H1 (cell line): ENCODE data around the gene SEMA6A. TPM values are rescaled to one million over a fixed set of nuclear protein-coding genes. Genes with fewer than 3 reads are reported as not detected.

Source experiments
- CTCF ChIA-PET: fragments of 300-600 bp; sonication (Branson Sonifier 250); formaldehyde crosslinking; loops from one replicate; lab custom pipeline; 2021; ENCODE audit not compliant: partially characterized antibody; lab: Charles Lee
- POLR2A ChIA-PET: fragments of 300-600 bp; sonication (Branson Sonifier 250); formaldehyde crosslinking; loops from one replicate; lab custom pipeline; 2021; ENCODE audit warnings: inconsistent platforms; ENCODE audit not compliant: partially characterized antibody; lab: Charles Lee
- DNase-seq, 2 experiments: peaks; one replicate each; pipeline versions ENCODE4 v3.0.0 to v3.0.0-alpha.2; 2010 to 2022; ENCODE audit warnings: low spot score in 2 of 2, low read depth in 1 of 2, mixed read lengths in 1 of 2
- FAIRE-seq: peaks from 2 replicates; lab custom pipeline; 2011; peaks lifted over from hg19 to GRCh38; lab: Jason Lieb, UNC
- H2AFZ ChIP-seq: 2 replicates; pipeline ENCODE4 v1.8.1; 2012; ENCODE audit warnings: low read length, inconsistent platforms
- H2AK5ac ChIP-seq: 2 replicates; pipeline ENCODE4 v1.6.1; 2013; ENCODE audit warnings: low read depth, low read length
- H2BK120ac ChIP-seq: replicated peaks from 2 replicates; pipeline ENCODE3; 2013; ENCODE audit warnings: low read depth, low read length, inconsistent platforms
- H2BK12ac ChIP-seq: 2 replicates; pipeline ENCODE4 v1.6.1; 2013; ENCODE audit warnings: low read depth, low read length
- H2BK15ac ChIP-seq: 2 replicates; pipeline ENCODE4 v1.6.1; 2013; ENCODE audit warnings: low read length
- H2BK20ac ChIP-seq: 2 replicates; pipeline ENCODE4 v1.6.1; 2013; ENCODE audit warnings: low read length
- H2BK5ac ChIP-seq: 2 replicates; pipeline ENCODE4 v1.6.1; 2013; ENCODE audit warnings: low read depth, low read length
- H3K14ac ChIP-seq: 2 replicates; pipeline ENCODE4 v1.6.1; 2013; ENCODE audit warnings: inconsistent platforms; ENCODE audit not compliant: insufficient read length
- H3K18ac ChIP-seq: 2 replicates; pipeline ENCODE4 v1.6.1; 2013; ENCODE audit warnings: low read length; ENCODE audit errors: extremely low read depth
- H3K23ac ChIP-seq: 2 replicates; pipeline ENCODE4 v1.6.1; 2013; ENCODE audit warnings: inconsistent platforms; ENCODE audit not compliant: insufficient read length
- H3K23me2 ChIP-seq: 2 replicates; pipeline ENCODE4 v1.6.1; 2013; ENCODE audit warnings: low read depth, low read length
- H3K27ac ChIP-seq: 2 replicates; pipeline ENCODE4 v1.6.1; 2011; ENCODE audit warnings: low read depth, low read length, inconsistent platforms
- H3K27me3 ChIP-seq, 4 experiments: replicated peaks in 1 of 4; 1 replicate in 1 of 4; 2 replicates in 3 of 4; pipeline versions ENCODE4 v1.6.1 to v1.8.1; 2011 to 2013; ENCODE audit warnings: low read length in 3 of 4, mild to moderate bottlenecking in 3 of 4, inconsistent platforms in 2 of 4, mixed read lengths in 2 of 4, moderate library complexity in 1 of 4; ENCODE audit not compliant: control insufficient read depth in 3 of 4, insufficient read depth in 3 of 4; ENCODE audit errors: extremely low read depth in 1 of 4
- H3K36me3 ChIP-seq, 4 experiments: 2 replicates each; pipeline versions ENCODE4 v1.6.1 to v1.8.1; 2011 to 2013; ENCODE audit warnings: mild to moderate bottlenecking in 4 of 4, low read length in 3 of 4, moderate library complexity in 2 of 4, control low read depth in 1 of 4, inconsistent platforms in 1 of 4; ENCODE audit not compliant: insufficient read depth in 4 of 4, control insufficient read depth in 2 of 4
- H3K4ac ChIP-seq: replicated peaks from 2 replicates; pipeline ENCODE3; 2013; ENCODE audit warnings: low read length, low read depth, mixed read lengths, inconsistent platforms; ENCODE audit not compliant: insufficient read length
- H3K4me1 ChIP-seq, 4 experiments: replicated peaks in 1 of 4; 1 replicate in 1 of 4; 2 replicates in 3 of 4; pipeline versions ENCODE4 v1.6.1 to v1.8.1; 2011 to 2013; ENCODE audit warnings: low read length in 3 of 4, inconsistent platforms in 2 of 4, mixed read lengths in 1 of 4; ENCODE audit not compliant: insufficient read depth in 4 of 4, control insufficient read depth in 3 of 4
- H3K4me2 ChIP-seq, 2 experiments: 2 replicates each; pipeline versions ENCODE4 v1.6.1 to v1.8.1; 2011 to 2013; ENCODE audit warnings: low read depth in 2 of 2, low read length in 2 of 2, control low read depth in 1 of 2, inconsistent platforms in 1 of 2, mild to moderate bottlenecking in 1 of 2; ENCODE audit not compliant: insufficient read depth in 1 of 2
- H3K4me3 ChIP-seq, 4 experiments: fragments of 200-600, 300-600 bp in 1 of 4; sonication (generic), shearing (Covaris generic), sonication (Bioruptor Twin) in 1 of 4; 2 replicates each; pipeline versions ENCODE4 v1.5.1 to v1.8.1; 2011 to 2016; ENCODE audit warnings: low read length in 4 of 4, low read depth in 3 of 4, control low read depth in 2 of 4, inconsistent platforms in 2 of 4, mild to moderate bottlenecking in 2 of 4, mixed read lengths in 1 of 4, moderate library complexity in 1 of 4; ENCODE audit not compliant: insufficient read depth in 2 of 4; ENCODE audit errors: extremely low read depth in 1 of 4
- H3K56ac ChIP-seq: replicated peaks from 2 replicates; pipeline ENCODE3; 2013; ENCODE audit warnings: low read depth, mild to moderate bottlenecking, mixed read lengths, low read length, inconsistent platforms; ENCODE audit not compliant: insufficient read length
- H3K79me1 ChIP-seq: 2 replicates; pipeline ENCODE4 v1.6.1; 2013; ENCODE audit warnings: low read depth, low read length, control low read depth
- H3K79me2 ChIP-seq, 2 experiments: 2 replicates each; pipeline versions ENCODE4 v1.6.1 to v1.8.1; 2012 to 2013; ENCODE audit warnings: low read length in 2 of 2, mild to moderate bottlenecking in 2 of 2, inconsistent platforms in 1 of 2; ENCODE audit not compliant: insufficient read depth in 2 of 2, control insufficient read depth in 1 of 2
- H3K9ac ChIP-seq, 4 experiments: replicated peaks in 1 of 4; 1 replicate in 1 of 4; 2 replicates in 3 of 4; pipeline versions ENCODE4 v1.6.1 to v1.8.1; 2011 to 2013; ENCODE audit warnings: low read depth in 3 of 4, low read length in 3 of 4, control low read depth in 2 of 4, mild to moderate bottlenecking in 2 of 4, moderate library complexity in 2 of 4, inconsistent platforms in 1 of 4; ENCODE audit errors: extremely low read depth in 1 of 4
- H3K9me3 ChIP-seq, 2 experiments: 2 replicates each; pipeline versions ENCODE4 v1.6.1 to v1.8.1; 2012 to 2013; ENCODE audit warnings: mild to moderate bottlenecking in 2 of 2, moderate library complexity in 2 of 2, control low read depth in 1 of 2, inconsistent platforms in 1 of 2, low read depth in 1 of 2, low read length in 1 of 2, mixed read lengths in 1 of 2; ENCODE audit not compliant: insufficient read depth in 2 of 2
- H4K20me1 ChIP-seq, 2 experiments: replicated peaks in 1 of 2; 2 replicates each; pipeline versions ENCODE3 to v1.8.1; 2011 to 2013; ENCODE audit warnings: inconsistent platforms in 2 of 2, low read length in 2 of 2, mild to moderate bottlenecking in 1 of 2; ENCODE audit not compliant: insufficient read depth in 2 of 2, control insufficient read depth in 1 of 2
- H4K5ac ChIP-seq: 2 replicates; pipeline ENCODE4 v1.6.1; 2013; ENCODE audit warnings: low read length, low read depth, mixed read lengths, inconsistent platforms; ENCODE audit not compliant: insufficient read length
- H4K8ac ChIP-seq: 2 replicates; pipeline ENCODE4 v1.8.0; 2013; ENCODE audit warnings: mild to moderate bottlenecking, moderate library complexity, low read length, inconsistent platforms; ENCODE audit not compliant: insufficient read depth; ENCODE audit errors: extremely low read depth
- H4K91ac ChIP-seq: replicated peaks from 2 replicates; pipeline ENCODE3; 2013; ENCODE audit warnings: low read length, mixed read lengths, inconsistent platforms; ENCODE audit not compliant: insufficient read length
- BCL11A ChIP-seq, 2 experiments: IDR thresholded peaks; one replicate each; pipeline ENCODE4 v1.6.1; 2011; ENCODE audit warnings: low read depth in 2 of 2, low read length in 2 of 2, mild to moderate bottlenecking in 2 of 2
- CHD1 ChIP-seq: IDR thresholded peaks from 2 replicates; pipeline ENCODE4 v1.6.1; 2012; ENCODE audit warnings: low read depth, low read length, improper control_type of control experiment
- CREB1 ChIP-seq: IDR thresholded peaks from 2 replicates; pipeline ENCODE4 v1.6.1; 2012; ENCODE audit warnings: inconsistent platforms
- EZH2 ChIP-seq: fragments of 200-600 bp; sonication (generic); IDR thresholded peaks from 2 replicates; pipeline ENCODE4 v1.7.1; 2012; ENCODE audit warnings: low read depth, mild to moderate bottlenecking, moderate library complexity, low read length, inconsistent platforms; ENCODE audit not compliant: severe bottlenecking
- HDAC2 ChIP-seq, 2 experiments: fragments of 300-600 bp in 1 of 2; sonication (generic) in 1 of 2; IDR thresholded peaks; 2 replicates each; pipeline ENCODE4 v1.6.1; 2011 to 2012; ENCODE audit warnings: low read depth in 2 of 2, low read length in 2 of 2, mild to moderate bottlenecking in 2 of 2, moderate library complexity in 2 of 2, borderline replicate concordance in 1 of 2, inconsistent platforms in 1 of 2
- PHF8 ChIP-seq: fragments of 200-600 bp; sonication (generic); conservative IDR thresholded peaks from 2 replicates; pipeline ENCODE4 v1.7.1; 2012; ENCODE audit warnings: low read depth, mild to moderate bottlenecking, inconsistent platforms, low read length, moderate library complexity
- RBBP5 ChIP-seq: IDR thresholded peaks from 2 replicates; pipeline ENCODE4 v1.7.1; 2012; ENCODE audit warnings: low read depth, mild to moderate bottlenecking, inconsistent platforms, low read length, moderate library complexity, borderline replicate concordance
- RFX5 ChIP-seq: IDR thresholded peaks from 2 replicates; pipeline ENCODE4 v1.6.1; 2011; ENCODE audit warnings: low read depth, low read length, improper control_type of control experiment, borderline replicate concordance
- TAF7 ChIP-seq: optimal IDR thresholded peaks from 2 replicates; pipeline ENCODE3; 2011; ENCODE audit warnings: low read depth, mild to moderate bottlenecking, inconsistent platforms, low read length, moderate library complexity, borderline replicate concordance
- WGBS, 2 experiments: shearing (Covaris generic) in 1 of 2; methylation state at CpG; one replicate each; pipeline versions ENCODE4 v1.1.6 to v1.1.7; 2013 to 2015; ENCODE audit warnings: low lambda C conversion rate in 2 of 2, mixed read lengths in 2 of 2, inconsistent platforms in 1 of 2, low coverage in 1 of 2, missing lambda C conversion rate in 1 of 2; ENCODE audit not compliant: insufficient replicate concordance in 2 of 2, insufficient coverage in 1 of 2, insufficient read length in 1 of 2; ENCODE audit errors: extremely low coverage in 1 of 2, missing lambda C conversion rate in 1 of 2; 5-methylcytosine and 5-hydroxymethylcytosine counted together
- polyA plus RNA-seq, 7 experiments: library from polyadenylated mRNA; depleted of rRNA in 3 of 7; stranded (reverse) in 5 of 7; unstranded in 2 of 7; fragments of >200 nt in 5 of 7; fragments of 200-250 nt in 2 of 7; gene quantifications; 1 replicate in 5 of 7; 2 replicates in 1 of 7; 4 replicates in 1 of 7; pipeline versions ENCODE4 v1.2.1 to v1.2.3, GENCODE V29; 2011 to 2013; ENCODE audit warnings: missing spikeins in 2 of 7, mixed read lengths in 2 of 7
- total RNA-seq: library from RNA; stranded (reverse); fragmentation: NEBNext Ultra II Directional; extraction: Animal tissue kit (Norgen Biotek cat#: 25700); gene quantifications from 2 replicates; pipeline ENCODE4 v1.2.1, GENCODE V29; 2021
- TF ChIP-seq, protein P1 (sequence below): IDR thresholded peaks from 2 replicates; pipeline ENCODE4 v1.6.1; 2012; ENCODE audit warnings: inconsistent platforms

SEMA6A gene
- total and polyA plus RNA-seq, 2 of the 8 experiments (the other 6 are each of a cell fraction or from before 2014, with no cell fraction given) = 78.3 to 277 TPM

GRCh38 chr5:116532762-116533525, 41.7 kb downstream of the SEMA6A start:
- Histone ChIP-seq H2AFZ (no peak overlapping the region), H3K27me3 (no peaks in the 10 kb centered on the region), H3K79me1 (no peaks in the 10 kb centered on the region; the same call in 1 of the 2 replicates), H2AK5ac (no peak overlapping the region), H2BK120ac (no peak overlapping the region), H3K4me2 (no peak overlapping the region; a peak in 1 of 4 replicates), H3K4me3 (no peak overlapping the region), H4K91ac (no peak overlapping the region), H3K9ac (no peak overlapping the region), H2BK5ac (no peak overlapping the region), H3K4ac (no peak overlapping the region), H3K79me2 (peaks cover 87 to 99% of the 10 kb centered on the region in 2 experiments), H3K23me2 (no peaks in the 10 kb centered on the region), H3K9me3 (no peaks in the 10 kb centered on the region), H4K20me1 (peaks cover 42 to 45% of the 10 kb centered on the region in 2 experiments), H3K36me3 (peaks cover 0 to 10% (median 0%) of the 10 kb centered on the region in 4 experiments; a peak in 1 of 8 replicates), H2BK20ac (no peak overlapping the region), H4K5ac (no peak overlapping the region), H3K23ac (no peak overlapping the region), H3K18ac (no peak overlapping the region), H3K56ac (no peak overlapping the region), H2BK12ac (no peak overlapping the region), H3K27ac (no peak overlapping the region), H3K4me1 (peaks cover 9 to 35% (median 23%) of the 10 kb centered on the region in 4 experiments; a peak in 6 of 7 replicates), H4K8ac (no peak overlapping the region), H3K14ac (no peak overlapping the region), H2BK15ac (no peak overlapping the region)
- 65% methylated on average over 3 of the region's 3 CpGs; no CpG with 5 or more reads in 1 of the 2 experiments for WGBS, 2 experiments
- FAIRE-seq (peak; percentile 60), DNase-seq (no peak)
- ChIA-PET POLR2A (interaction anchor here (0.6 kb wide), 1 partner anchor 118 kb away, joined by 4 read pairs; no protein-coding TSS in a partner anchor), CTCF (no interaction called here)
- TF ChIP-seq EZH2 = no peak
- TF ChIP-seq PHF8 = no peak
- TF ChIP-seq RFX5 = no peak
- TF ChIP-seq CHD1 = no peak
- no peak for TF ChIP-seq RBBP5
- TF ChIP-seq, protein P1, sequence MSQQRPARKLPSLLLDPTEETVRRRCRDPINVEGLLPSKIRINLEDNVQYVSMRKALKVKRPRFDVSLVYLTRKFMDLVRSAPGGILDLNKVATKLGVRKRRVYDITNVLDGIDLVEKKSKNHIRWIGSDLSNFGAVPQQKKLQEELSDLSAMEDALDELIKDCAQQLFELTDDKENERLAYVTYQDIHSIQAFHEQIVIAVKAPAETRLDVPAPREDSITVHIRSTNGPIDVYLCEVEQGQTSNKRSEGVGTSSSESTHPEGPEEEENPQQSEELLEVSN = no peak
- no peak for TF ChIP-seq BCL11A (IDR thresholded peaks at IDR 0.05; ENCODE audit: low read depth in 2 of 2, low read length in 2 of 2)
- TF ChIP-seq CREB1 = no peak
- TF ChIP-seq HDAC2 (IDR thresholded peaks at IDR 0.05; ENCODE audit: borderline replicate concordance in 1 of 2, low read depth in 2 of 2, low read length in 2 of 2) = no peak
- no peak for TF ChIP-seq TAF7
